NCI-H1694 (cell line): ENCODE measurements around the gene ANKS1B.
"Not testable (repeated sequence)": the region's sequence is repeated elsewhere in the genome, so short reads cannot be mapped to it uniquely, and the experiment has no call there.

ENCODE experiments used
- DNase-seq: peaks from one replicate; lab custom pipeline; 2025; lab: John Stamatoyannopoulos, UW

ANKS1B gene

DNA sequence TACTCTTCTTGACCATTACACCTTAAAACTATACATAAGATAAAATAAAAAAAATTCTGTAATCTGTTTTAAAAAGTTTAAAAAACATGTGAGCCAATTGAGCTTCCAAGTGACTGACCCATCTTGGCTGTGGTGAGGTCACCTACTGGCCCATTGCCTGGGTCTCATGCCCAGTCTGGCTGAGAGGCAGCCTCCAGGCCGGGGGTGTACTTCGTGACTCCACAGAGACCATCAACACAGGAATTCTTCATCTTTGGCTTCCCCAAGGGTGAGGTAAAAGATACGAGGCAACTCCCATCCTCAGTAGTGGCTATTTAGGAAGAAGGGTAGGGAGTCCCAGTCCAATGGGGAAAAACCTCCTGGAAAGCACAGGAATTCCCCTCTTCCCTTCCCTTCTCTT, 1226.4 kb downstream of the ANKS1B start:
- no peak for DNase-seq

DNA sequence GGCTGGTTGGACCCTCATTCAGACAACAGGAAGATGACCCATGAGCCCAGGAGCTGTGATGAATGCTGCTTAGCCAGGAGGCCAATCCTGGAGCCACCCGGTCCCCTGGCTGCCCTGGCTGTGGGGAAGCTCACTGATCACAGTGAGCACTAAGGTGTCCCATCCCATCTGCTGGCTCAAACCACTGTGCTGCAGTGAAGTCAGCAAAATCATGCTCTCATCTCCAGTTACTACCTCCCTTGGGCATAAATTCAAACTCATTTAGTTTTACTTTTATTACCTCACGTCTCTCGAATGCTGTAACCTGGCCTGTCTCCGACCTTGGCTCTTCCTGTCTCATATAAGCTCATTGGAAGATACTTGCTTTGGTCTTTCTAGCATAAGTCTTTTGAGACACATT, 1227.3 kb downstream of the ANKS1B start:
- no peak for DNase-seq

DNA sequence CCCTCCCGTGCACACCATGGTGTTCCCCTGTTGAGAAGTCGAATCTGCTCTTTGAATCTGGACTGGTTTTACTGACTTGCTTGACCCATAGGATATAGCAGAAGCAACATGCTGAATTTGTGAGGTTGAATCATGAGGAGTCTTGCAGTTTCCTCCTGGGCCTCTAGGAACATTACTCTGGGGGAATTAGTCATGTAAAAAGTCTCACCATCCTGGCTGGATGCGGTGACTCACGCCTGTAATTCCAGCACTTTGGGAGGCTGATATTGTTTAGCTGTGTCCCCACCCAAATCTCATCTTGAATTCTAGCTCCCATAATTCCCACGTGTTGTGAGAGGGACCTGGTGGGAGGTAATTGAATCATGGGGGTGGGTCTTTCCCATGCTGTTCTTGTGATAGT, 1228.9 kb downstream of the ANKS1B start:
- DNase-seq = not testable (repeated sequence)

DNA sequence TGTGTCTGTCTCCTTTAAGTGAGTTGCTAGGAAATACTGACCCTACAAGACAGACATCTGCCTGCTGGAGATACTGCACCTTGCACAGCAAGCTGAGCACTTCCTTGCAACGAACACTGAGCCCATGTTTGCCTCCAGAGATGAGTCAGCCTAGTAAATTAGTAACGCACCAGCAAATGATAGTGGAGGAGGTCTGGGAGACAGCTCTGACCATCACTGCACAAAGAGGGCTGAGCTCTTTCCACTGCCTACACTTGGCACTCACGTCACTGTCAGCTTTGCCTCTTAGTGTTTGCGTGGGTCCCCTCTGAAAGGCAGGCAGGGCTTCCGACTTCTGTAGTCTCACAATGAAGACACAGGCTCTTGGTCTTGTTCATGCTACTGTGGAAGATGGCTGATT, 1230.6 kb downstream of the ANKS1B start:
- DNase-seq = no peak

DNA sequence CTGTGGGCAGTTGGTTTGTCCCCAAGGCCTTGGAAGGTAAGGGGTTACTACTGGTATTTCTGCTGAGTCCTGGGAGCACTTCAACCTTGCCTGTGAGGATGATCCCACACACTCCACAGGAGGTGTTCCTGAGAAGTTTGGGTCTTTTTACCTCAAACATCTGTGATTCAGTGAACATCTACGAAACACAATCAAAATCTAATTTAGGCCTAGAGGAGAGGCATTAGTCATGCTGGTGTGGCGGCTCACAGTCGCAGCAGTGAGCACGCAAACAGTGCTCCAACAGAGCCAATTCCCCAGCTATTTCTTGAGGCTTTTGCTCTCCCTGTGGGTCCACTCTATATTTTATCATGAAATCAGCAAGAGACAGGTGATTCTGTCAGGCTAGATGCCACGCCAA, 1232.0 kb downstream of the ANKS1B start:
- no peak for DNase-seq

DNA sequence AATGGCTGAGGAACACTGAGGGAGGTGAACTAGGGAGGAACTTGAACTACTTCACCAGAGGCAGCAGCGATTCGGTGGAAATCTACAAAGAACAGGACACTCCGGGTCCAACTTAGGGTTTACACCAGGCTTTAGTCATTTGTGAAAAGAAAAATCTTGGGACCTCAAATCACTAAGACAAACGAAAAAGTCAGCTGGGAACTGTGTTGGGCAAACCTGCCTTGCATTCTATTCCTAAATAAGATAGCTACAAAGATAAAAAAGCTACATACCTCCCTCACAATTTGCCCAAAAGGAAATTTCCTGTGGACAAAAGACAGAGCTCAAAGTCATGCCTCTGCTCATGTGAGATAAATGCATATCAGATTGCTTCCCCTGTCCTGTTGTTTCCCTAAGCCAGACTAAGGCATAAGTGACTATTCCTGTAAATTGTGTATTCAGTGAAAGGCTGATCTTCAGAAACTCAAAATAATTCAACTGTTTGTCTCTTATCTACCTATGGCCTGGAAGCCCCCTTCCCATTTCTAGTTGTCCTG, 1233.1 kb downstream of the ANKS1B start:
- DNase-seq = no peak

DNA sequence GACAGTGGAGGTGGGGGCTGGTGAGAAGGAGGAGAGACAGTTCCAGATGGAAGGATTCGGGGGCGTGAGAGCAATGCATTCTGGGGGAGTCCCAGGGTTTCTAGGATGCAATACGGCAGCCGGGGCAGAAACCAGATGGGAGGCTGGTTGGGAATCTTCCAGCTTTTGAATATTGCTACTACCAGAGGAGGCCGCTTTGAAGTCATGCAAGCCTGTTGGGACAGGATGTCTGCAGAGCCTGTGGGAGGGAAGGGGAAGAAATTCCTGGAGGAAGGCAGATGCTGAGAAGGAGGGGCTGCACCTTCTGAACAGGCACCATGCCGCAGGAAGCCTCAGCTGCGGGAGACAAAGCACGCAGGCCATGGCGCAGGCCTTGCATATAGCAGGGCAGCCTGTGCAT, 1234.2 kb downstream of the ANKS1B start:
- no peak for DNase-seq

DNA sequence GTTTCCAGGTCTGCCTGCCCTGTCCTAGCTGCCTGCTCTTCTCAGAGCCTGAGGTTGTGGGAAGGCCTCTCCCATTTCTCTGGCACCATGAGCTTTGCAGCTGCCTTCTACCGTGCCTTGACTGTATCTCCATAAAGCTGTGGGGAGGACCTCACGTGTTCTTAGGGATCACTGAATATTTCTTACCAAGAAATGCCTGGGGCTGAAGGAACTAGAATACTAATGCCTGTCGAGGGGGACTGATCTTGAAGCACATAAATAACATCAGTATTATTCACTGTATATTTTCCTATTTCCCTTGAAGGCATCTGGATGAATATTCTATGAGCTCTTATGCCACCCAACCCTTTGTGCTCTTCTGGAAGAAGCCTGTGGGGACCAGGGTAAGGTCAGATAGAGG, 1236.3 kb downstream of the ANKS1B start:
- no peak for DNase-seq

DNA sequence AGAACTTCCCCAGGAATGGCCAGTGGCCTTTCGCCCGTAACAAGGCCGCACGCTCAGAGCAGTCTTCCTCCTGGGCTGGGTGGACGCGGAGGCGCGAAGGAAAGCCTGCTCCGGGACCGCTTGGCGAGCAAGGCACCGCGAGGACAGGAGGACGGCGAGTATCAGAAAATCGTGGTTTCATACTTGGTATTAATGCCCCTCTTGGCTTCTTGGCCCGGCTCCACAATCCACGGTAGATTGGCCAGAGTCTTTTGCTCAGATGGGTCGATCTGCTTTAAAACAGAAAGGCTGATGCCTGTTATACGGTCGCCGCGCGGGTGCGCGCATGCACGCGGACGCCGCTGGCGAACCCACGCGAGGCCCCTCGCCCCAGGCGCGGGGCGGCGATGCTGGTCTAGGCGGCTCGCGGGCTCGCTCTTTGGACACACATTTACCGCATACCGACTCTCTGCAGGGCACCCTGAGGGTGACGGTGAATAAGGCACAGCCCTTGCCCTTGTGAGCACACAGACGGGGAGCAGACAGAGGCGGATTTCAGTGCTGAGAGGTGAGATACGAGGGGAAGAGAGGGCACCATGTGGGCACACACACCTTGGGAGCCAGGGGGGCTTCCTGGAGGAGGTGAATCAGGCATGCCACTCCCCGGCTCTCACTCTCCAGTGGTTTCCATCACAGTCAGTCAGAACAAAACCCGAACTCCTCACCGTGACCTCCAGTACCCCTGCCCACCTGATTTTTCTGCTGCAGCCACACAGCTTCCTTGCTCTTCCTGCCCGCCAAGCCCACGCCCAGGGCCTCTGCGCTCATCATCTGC, 1239.0 kb downstream of the ANKS1B start:
- DNase-seq = no peak

DNA sequence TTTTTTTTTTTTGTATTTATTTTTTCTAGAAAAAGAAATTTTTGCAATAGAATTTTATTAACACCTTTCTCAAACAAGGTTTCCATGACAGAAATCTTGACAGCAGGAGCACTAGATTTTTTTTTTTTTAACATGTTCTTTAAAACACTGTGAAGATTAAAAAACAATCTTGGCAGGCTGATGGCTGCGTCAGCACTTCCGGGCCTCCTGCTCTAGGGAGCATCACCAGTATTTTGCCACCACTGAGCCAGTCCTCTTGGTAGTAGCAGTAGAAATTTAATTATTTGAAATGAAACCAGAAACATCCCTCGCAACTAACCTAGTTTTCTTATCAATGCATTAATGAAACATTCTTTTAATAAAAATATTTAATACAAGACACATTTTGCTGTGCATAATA, 1240.1 kb downstream of the ANKS1B start:
- DNase-seq = no peak

DNA sequence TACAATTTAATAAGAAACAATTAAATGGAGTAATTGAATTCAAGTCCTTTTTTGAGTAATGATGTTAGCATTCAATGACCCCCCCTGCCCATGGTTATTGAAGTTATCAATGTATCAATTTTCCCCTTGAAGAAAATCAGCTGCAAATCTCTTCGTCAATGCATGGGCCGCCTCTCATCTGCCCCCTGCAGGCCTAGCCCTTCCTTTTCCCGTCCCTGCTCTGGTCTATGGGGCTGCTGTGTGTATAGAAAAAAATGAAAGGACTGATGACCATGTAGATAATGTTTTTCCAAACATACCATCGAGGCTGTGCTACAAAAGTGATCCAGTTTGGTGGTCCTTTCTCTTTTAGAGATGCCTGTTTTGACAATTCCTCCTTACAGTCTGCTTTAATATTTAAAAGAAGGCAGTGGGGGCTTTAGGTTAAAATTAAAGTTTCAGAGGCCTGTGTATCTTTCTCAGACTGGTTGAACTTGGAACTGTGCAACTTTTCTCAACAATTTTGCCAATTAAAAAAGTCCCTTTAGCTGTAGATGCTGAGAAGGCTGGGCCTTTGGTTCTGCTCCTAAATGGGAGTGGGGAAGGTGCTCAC, 1241.3 kb downstream of the ANKS1B start:
- no peak for DNase-seq

DNA sequence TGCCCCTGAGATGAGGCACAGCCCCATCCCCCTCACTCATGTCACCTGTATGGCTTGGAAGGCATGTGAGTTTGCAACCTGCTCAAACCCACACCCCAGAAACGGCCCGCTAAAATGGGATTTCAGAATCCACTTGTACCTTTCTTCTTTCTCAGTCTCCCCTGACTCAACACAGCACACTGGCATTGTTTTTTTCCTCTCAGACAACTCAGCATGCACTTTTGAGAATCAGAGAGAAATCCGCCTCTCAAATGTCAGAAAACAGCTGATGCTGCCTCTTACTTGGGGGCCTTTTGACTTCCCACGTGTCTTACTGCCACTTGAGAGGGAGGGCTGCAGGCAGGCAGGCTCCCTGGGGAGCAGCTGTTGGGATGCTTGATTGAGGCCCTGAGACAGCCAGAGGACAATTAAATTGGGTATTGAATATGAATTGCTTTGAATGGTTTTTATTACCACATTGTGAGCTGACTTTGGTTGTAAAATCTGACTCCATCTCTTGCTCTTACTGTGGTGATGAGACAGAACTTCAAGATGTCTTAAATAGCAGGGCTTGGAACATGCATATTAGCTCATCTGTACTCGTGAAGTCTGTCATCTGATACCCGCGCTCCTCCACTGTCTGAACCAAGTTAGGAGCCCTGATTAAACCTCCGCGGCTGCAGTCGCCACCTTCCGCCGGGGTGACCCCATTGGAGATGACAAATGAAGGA, 1243.0 kb downstream of the ANKS1B start:
- no peak for DNase-seq

DNA sequence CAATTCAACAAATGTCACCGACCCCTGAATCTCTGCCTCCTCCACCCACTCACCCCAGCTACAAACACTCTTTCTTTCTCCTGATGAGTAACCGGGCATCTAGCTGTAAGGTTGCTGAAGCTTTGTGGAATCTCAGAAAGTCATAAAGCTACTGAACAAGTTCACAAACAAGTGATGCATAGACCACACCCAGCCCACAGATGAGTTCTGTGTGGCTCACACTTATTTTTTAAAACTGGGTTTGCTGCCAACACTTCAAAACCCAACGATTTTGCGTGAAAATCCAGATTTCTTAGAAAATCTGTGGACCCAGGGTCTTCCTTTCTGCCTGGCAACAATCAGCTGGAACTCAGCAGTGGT, 1243.6 kb downstream of the ANKS1B start:
- DNase-seq = no peak

DNA sequence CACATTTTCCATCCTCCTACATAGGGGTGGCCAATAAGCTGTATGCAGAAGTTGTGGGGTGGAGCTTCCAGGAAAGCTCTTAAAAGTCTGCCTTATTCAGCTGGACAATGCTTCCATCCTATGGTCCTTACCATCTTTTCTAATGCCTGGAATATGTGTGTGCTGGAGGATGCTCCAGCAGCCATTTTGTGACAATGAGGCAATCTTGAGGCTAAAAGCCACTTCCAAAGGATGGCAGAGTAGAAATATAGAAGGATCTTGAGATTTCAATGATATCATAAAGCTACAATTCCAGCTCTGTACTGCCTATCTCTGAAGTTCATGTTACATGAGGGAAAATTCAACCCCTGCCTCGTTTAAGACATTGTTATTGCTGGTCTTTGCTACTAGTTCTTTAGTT, 1244.0 kb downstream of the ANKS1B start:
- no peak for DNase-seq

DNA sequence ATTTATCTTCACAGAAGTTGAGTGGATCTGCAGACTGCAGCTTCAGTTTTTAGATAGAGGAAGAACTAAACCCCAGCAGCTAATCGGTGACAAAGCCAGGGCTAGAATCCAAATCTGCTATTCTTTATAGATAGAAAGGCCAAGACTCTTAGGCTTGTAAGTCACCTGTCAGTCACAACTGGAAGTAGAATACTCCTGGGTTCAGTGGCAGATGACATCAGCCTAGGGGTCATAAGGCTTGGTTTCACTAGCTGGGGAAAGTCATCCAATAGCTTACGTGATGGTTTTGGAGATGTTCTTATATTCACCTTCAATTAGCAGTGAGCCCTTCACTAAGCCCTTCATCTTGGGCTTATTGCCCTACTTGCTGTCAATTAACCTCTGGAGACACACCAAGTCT, 1246.2 kb downstream of the ANKS1B start:
- DNase-seq = no peak

DNA sequence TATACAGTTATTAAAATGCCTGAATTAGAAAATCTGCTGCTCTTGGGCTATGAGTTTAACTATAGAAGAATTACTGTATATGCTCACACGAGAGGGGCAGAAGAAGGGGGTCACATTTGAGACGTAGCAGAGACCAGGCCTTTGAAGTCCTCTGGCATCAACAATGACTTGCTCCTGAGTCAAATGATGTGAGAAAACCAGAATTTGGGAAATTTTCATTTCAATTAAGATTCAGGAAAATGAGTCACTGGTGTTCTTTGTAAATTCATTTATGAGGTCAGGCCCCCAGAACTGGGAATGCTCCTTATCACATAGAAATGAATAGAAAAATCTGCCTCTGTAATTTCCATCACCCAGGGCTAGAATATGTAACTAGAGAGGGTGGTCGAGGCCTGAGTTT, 1246.7 kb downstream of the ANKS1B start:
- DNase-seq = no peak

DNA sequence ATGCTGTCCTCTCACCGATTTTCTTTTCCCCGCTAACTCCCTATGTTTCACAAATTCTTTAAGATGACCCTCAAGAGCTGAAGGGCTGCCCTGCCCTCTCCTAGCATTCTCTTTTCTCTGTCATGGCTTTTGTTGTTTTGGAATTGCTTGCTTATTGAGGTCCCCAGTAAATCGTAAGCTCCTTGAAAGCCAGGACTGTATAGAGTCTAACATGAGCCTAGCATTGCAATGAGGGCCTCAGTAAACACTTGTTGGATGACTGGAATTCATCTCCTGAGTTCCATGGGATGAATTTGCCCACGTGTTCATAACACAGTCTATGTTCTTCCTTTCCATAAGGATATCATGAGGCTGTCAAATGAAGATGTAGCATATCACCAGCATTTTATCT, 1247.4 kb downstream of the ANKS1B start:
- no peak for DNase-seq

DNA sequence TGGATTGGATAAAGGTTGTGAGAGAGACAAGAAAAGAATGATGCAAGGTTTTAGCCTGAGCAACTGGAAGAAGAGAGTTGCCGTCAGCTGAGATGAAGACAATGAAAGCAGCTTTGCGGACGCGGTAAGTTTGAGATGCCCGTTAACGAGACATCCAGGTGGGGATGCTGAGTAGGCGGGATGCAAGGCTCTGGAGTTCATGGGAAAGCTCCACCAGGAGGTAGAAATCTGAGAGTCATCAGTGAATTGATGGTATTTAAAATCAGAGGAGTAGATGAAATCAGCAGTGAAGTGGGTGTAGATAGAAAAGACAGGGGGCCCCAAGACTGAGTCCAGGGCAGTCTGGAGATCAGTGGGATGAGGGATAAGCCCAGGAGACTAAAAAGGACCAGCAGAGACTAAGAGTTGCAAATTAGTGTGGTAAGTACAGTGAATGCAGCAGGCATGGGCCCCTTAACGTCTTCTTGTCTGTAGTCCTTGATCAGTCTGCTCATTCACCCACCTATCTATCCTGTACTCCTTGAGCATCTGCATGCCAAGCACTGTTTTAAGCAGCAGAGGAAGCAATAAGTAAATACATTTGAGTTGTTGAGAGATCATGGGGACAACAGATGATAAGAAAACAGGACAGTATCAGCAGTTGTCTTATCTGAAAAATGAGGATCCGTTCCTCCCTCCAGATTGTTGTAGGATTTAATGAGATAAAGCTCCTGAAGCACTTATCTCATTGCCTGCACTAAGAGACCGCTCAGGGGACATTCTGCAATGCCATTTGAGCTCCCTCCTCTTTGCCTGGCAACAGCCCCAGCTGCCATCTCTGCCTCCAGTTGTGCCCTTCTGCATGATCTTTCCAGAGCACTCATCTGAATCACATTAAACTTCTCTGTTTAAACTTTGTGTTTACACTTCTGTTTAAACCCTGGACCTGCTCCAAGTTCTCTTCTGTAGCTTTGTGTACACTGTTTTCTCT, 1248.1 kb downstream of the ANKS1B start:
- no peak for DNase-seq

DNA sequence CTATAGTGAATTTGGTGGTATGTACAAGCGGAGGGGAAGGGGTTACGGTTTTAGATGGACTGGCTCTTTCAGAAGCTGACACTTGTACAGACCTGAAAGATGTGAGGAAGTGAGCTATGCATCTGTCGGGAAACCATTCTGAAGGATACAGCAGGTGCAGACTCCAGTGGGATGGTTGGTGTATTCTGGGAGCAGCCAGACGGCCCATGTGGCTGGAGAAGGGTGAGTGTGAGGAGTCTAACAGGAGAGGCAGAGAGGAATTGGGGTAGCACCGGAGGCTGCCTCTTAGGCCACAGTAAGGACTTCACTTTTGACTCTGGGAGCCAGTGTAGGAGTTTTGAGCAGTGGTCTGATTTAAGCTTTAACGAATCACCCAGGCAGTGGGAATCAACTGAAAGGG, 1248.9 kb downstream of the ANKS1B start:
- no peak for DNase-seq

DNA sequence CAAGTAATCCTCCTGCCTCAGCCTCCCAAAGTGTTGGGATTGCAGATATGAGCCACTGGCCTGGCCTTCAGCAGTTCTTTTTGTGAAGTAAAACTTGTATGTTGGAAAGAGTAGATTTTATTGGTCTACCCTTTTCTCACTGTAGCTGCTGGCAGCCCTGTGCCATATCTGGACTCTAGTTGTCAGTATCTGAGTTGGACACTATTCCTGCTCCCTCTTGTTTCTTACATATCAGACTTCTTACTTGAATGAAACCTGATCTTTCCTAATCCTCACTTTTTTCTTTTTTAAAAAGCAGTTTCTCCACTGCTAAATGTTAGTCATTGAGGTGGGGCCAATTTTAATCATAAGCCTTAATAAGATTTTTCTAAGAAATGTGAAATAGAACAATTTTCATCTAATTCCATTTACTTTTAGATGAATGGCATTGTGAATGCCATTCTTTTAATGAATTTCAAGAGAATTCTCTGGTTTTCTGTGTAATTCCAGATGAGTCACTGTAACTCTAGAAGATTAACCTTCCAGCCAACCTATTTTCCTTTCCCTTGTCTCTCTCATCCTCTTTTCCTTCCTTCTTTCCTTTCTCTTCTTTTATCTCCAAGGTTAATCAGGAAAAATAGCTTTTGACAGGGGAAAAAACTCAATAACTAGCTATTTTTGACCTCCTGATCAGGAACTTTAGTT, 1250.9 kb downstream of the ANKS1B start:
- DNase-seq = no peak

DNA sequence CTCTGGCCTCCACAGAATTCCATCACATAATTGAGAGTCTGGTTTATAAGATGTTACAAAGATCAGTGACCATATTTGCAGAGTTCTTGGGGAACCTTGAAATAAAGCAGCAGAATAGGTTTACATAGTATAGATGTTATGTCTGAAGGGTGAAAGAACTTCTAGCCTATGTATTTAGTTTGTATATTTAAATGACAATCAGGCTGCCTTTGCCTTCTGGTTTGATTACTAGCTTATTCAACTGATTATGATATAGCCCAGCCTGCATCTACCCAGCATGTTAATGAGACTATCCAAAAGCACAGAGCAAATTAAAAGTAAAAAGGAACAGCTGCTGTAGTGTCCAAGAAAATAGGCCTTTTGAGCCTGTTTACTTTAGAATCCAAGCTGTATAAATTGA, 1254.3 kb downstream of the ANKS1B start:
- no peak for DNase-seq
